ENCODE results near the gene EXOC6. TPM values are rescaled to one million over a fixed set of nuclear protein-coding genes. Genes with fewer than 3 reads are reported as not detected.

Gene EXOC6
- total and polyA plus RNA-seq, 2 of the 13 experiments (the other 11 are each of a cell fraction or from before 2014, with no cell fraction given), result 22.2 to 29.2 TPM

DNA sequence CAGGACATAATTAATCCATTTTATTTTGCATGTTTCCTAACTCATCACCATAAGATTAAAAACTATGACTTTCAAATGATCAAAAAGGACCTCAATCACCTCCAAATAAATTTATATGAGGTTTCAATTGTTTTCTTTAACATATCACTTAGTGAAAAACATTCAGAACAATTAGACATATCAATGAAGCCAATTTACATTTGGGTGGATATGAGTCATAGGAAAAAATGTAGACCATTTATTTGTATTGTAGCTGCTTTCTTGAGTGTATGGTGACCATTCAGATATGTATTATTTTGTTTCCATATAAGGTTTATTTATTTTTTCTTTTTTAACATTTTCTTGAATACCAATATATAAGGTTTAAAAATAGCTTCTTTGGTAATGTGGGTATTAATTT is 13.3 kb upstream of the EXOC6 start:
- in situ Hi-C loops (cut with HindIII; ENCODE audit: extremely low pct_ligation_motif_present, low pct_unique_long_range_greater_than_20kb), result no loop called here
- H3K27me3 ChIP-seq (ENCODE audit: control insufficient read depth in 1 of 2, insufficient read depth in 2 of 2, low read length in 2 of 2), result peaks cover 2 to 5% of the 10 kb centered on the region in 2 experiments; a peak in 2 of 5 replicates
- no peaks in the 10 kb centered on the region for H3K9me3 ChIP-seq (ENCODE audit: low read length)
- H3K4me2 ChIP-seq (ENCODE audit: low read depth, low read length), result no peak overlapping the region
- H3K79me2 ChIP-seq (ENCODE audit: insufficient read depth, low read length), result no peaks in the 10 kb centered on the region
- no peak overlapping the region for H2AFZ ChIP-seq (ENCODE audit: low read length)
- FAIRE-seq (no peak), DNase-seq (ENCODE audit: low spot score) (no peak), ATAC-seq (no peak)
- intact Hi-C loops (cut with micrococcal nuclease; ENCODE audit: unreplicated experiment), result no loop called here
- H3K9ac ChIP-seq (ENCODE audit: insufficient read depth, low read depth, low read length), result no peak overlapping the region
- peaks cover 27% of the 10 kb centered on the region for H3K4me1 ChIP-seq (ENCODE audit: insufficient read depth, low read length)
- POLR2A ChIA-PET, result no interaction called here
- TF ChIP-seq ZBTB43 (CRISPR knock-in tag; conservative IDR thresholded peaks at IDR 0.05), result no peak
- TF ChIP-seq, protein P1, sequence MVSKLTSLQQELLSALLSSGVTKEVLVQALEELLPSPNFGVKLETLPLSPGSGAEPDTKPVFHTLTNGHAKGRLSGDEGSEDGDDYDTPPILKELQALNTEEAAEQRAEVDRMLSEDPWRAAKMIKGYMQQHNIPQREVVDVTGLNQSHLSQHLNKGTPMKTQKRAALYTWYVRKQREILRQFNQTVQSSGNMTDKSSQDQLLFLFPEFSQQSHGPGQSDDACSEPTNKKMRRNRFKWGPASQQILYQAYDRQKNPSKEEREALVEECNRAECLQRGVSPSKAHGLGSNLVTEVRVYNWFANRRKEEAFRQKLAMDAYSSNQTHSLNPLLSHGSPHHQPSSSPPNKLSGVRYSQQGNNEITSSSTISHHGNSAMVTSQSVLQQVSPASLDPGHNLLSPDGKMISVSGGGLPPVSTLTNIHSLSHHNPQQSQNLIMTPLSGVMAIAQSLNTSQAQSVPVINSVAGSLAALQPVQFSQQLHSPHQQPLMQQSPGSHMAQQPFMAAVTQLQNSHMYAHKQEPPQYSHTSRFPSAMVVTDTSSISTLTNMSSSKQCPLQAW (CRISPR knock-in tag; IDR thresholded peaks at IDR 0.05), result no peak
- no peak for TF ChIP-seq ZNF468 (CRISPR knock-in tag; IDR thresholded peaks at IDR 0.05)
- no peak for TF ChIP-seq PHF20 (CRISPR knock-in tag; IDR thresholded peaks at IDR 0.05)
- TF ChIP-seq CHD4 (IDR thresholded peaks at IDR 0.05; ENCODE audit: borderline replicate concordance, low read length), result no peak
- TF ChIP-seq ZNF446 (CRISPR knock-in tag; IDR thresholded peaks at IDR 0.05), result no peak
- no peak for TF ChIP-seq RAD51 (IDR thresholded peaks at IDR 0.05; ENCODE audit: borderline replicate concordance)
- no peak for TF ChIP-seq HOXA3 (CRISPR knock-in tag; IDR thresholded peaks at IDR 0.05)
- H4K20me1 ChIP-seq (ENCODE audit: insufficient read depth, low read length), result no peaks in the 10 kb centered on the region
- H3K36me3 ChIP-seq (replicated peaks in 1 of 2; ENCODE audit: control insufficient read depth in 1 of 2, insufficient read depth in 2 of 2, low read length in 2 of 2), result no peaks in the 10 kb centered on the region
- CTCF ChIA-PET (ENCODE audit: low intra/inter-chr PET ratio, low total read pairs), result no interaction called here
- no peak overlapping the region for H3K27ac ChIP-seq (ENCODE audit: extremely low read length, insufficient read depth, low read length)
- no TSS peak for BruUV-seq (replicated peaks)
- no peak overlapping the region for H3K4me3 ChIP-seq (replicated peaks in 1 of 3; ENCODE audit: insufficient read depth in 1 of 3, low read depth in 2 of 3, low read length in 3 of 3)
